ENCODE data around the gene ITPR2.

Gene ITPR2

GRCh38 chr12:26715232-26715631 is 117.8 kb downstream of the ITPR2 start:
- FAIRE-seq (no peak), DNase-seq (ENCODE audit: insufficient read length, low spot score) (no peak)

- FAIRE-seq (no peak), DNase-seq (ENCODE audit: insufficient read length, low spot score) (no peak)
Observed at GRCh38 chr12:26713885-26714383, 119.1 kb downstream of the ITPR2 start.

- FAIRE-seq = peak; percentile 76
- DNase-seq (ENCODE audit: insufficient read length, low spot score) = no peak
Observed at GRCh38 chr12:26712892-26713291, 120.1 kb downstream of the ITPR2 start.

GRCh38 chr12:26711569-26711968 is 121.4 kb downstream of the ITPR2 start:
- FAIRE-seq (no peak), DNase-seq (ENCODE audit: insufficient read length, low spot score) (no peak)

- no peak for DNase-seq (ENCODE audit: insufficient read length, low spot score)
- peak; percentile 51 for FAIRE-seq
Observed at GRCh38 chr12:26711072-26711471, 121.9 kb downstream of the ITPR2 start.

- FAIRE-seq (no peak), DNase-seq (ENCODE audit: insufficient read length, low spot score) (no peak)
Observed at GRCh38 chr12:26705851-26706250, 127.1 kb downstream of the ITPR2 start.

GRCh38 chr12:26704684-26705460 is 128.1 kb downstream of the ITPR2 start:
- peak; percentile 4 for FAIRE-seq
- no peak for DNase-seq (ENCODE audit: insufficient read length, low spot score)

GRCh38 chr12:26704214-26704613 is 128.8 kb downstream of the ITPR2 start:
- DNase-seq (ENCODE audit: insufficient read length, low spot score) (no peak), FAIRE-seq (no peak)

GRCh38 chr12:26702741-26703140 is 130.3 kb downstream of the ITPR2 start:
- DNase-seq (ENCODE audit: insufficient read length, low spot score) (no peak), FAIRE-seq (no peak)

GRCh38 chr12:26701604-26702215 is 131.3 kb downstream of the ITPR2 start:
- FAIRE-seq = no peak
- DNase-seq (ENCODE audit: insufficient read length, low spot score) = no peak

- FAIRE-seq (no peak), DNase-seq (ENCODE audit: insufficient read length, low spot score) (no peak)
Observed at GRCh38 chr12:26700430-26700829, 132.6 kb downstream of the ITPR2 start.

- FAIRE-seq = no peak
- no peak for DNase-seq (ENCODE audit: insufficient read length, low spot score)
Observed at GRCh38 chr12:26699237-26699636, 133.8 kb downstream of the ITPR2 start.

GRCh38 chr12:26698186-26698585 is 134.8 kb downstream of the ITPR2 start:
- DNase-seq (ENCODE audit: insufficient read length, low spot score) = no peak
- FAIRE-seq = peak; percentile 75

GRCh38 chr12:26697217-26697616 is 135.8 kb downstream of the ITPR2 start:
- no peak for DNase-seq (ENCODE audit: insufficient read length, low spot score)
- no peak for FAIRE-seq

- DNase-seq (ENCODE audit: insufficient read length, low spot score) = no peak
- FAIRE-seq = peak; percentile 13
Observed at GRCh38 chr12:26696613-26697092, 136.3 kb downstream of the ITPR2 start.

- peak; percentile 26 for FAIRE-seq
- no peak for DNase-seq (ENCODE audit: insufficient read length, low spot score)
Observed at GRCh38 chr12:26696048-26696612, 136.9 kb downstream of the ITPR2 start.

- DNase-seq (ENCODE audit: insufficient read length, low spot score) (no peak), FAIRE-seq (no peak)
Observed at GRCh38 chr12:26694402-26694801, 138.6 kb downstream of the ITPR2 start.

- FAIRE-seq = no peak
- DNase-seq (ENCODE audit: insufficient read length, low spot score) = no peak
Observed at GRCh38 chr12:26692407-26692806, 140.6 kb downstream of the ITPR2 start.

- FAIRE-seq (peak; percentile 95), DNase-seq (ENCODE audit: insufficient read length, low spot score) (peak; percentile 78)
Observed at GRCh38 chr12:26691234-26691970, 141.6 kb downstream of the ITPR2 start.

- FAIRE-seq = no peak
- DNase-seq (ENCODE audit: insufficient read length, low spot score) = no peak
Observed at GRCh38 chr12:26690601-26691000, 142.4 kb downstream of the ITPR2 start.

GRCh38 chr12:26689281-26689841 is 143.6 kb downstream of the ITPR2 start:
- no peak for FAIRE-seq

More at GRCh38 chr12:26689281-26689841, 143.6 kb downstream of the ITPR2 start:
- DNase-seq (ENCODE audit: insufficient read length, low spot score) = no peak
